Endodermal cell (in vitro differentiated cells): ENCODE results near the gene STX11. TPM values are rescaled to one million over a fixed set of nuclear protein-coding genes. Genes with fewer than 3 reads are reported as not detected.

Source experiments
- DNase-seq: peaks from one replicate; pipeline ENCODE4 v3.0.0-alpha.2; 2017
- H3K27ac ChIP-seq: 2 replicates; pipeline ENCODE4 v1.5.1; 2013; ENCODE audit warnings: mild to moderate bottlenecking, low read depth, low read length, moderate library complexity
- H3K27me3 ChIP-seq: 2 replicates; pipeline ENCODE4 v1.6.1; 2013; ENCODE audit warnings: mild to moderate bottlenecking, low read length, moderate library complexity; ENCODE audit not compliant: insufficient read depth, control insufficient read depth, poor library complexity, severe bottlenecking
- H3K36me3 ChIP-seq: 2 replicates; pipeline ENCODE4 v1.7.0; 2013; ENCODE audit warnings: mild to moderate bottlenecking, low read length, moderate library complexity; ENCODE audit not compliant: control insufficient read depth, insufficient read depth
- H3K4me1 ChIP-seq: one replicate; pipeline ENCODE4 v1.7.0; 2013; ENCODE audit warnings: low read length; ENCODE audit not compliant: control insufficient read depth, insufficient read depth
- H3K4me3 ChIP-seq: 2 replicates; pipeline ENCODE4 v1.5.1; 2013; ENCODE audit warnings: mild to moderate bottlenecking, low read length, moderate library complexity
- H3K9ac ChIP-seq: 2 replicates; pipeline ENCODE4 v1.6.1; 2013; ENCODE audit warnings: mild to moderate bottlenecking, low read length, moderate library complexity; ENCODE audit not compliant: poor library complexity, severe bottlenecking; ENCODE audit errors: extremely low read depth
- H3K9me3 ChIP-seq: 2 replicates; pipeline ENCODE4 v1.6.1; 2013; ENCODE audit warnings: mild to moderate bottlenecking, low read length, moderate library complexity; ENCODE audit not compliant: control insufficient read depth
- H3K27ac Mint-ChIP-seq: 2 replicates; pipeline ENCODE4 v1.8.0; 2020; ENCODE audit warnings: mixed read lengths
- H3K27me3 Mint-ChIP-seq: 2 replicates; pipeline ENCODE4 v1.8.0; 2021; ENCODE audit warnings: mild to moderate bottlenecking, mixed read lengths; ENCODE audit not compliant: insufficient read depth
- H3K36me3 Mint-ChIP-seq: 2 replicates; pipeline ENCODE4 v1.8.0; 2020; ENCODE audit warnings: low read depth, mixed read lengths
- H3K4me1 Mint-ChIP-seq: 2 replicates; pipeline ENCODE4 v1.8.0; 2020; ENCODE audit warnings: mixed read lengths
- H3K4me3 Mint-ChIP-seq: 2 replicates; pipeline ENCODE4 v1.8.0; 2020; ENCODE audit warnings: mild to moderate bottlenecking, moderate library complexity, mixed read lengths
- H3K9me3 Mint-ChIP-seq: 2 replicates; pipeline ENCODE4 v1.8.0; 2020; ENCODE audit warnings: mild to moderate bottlenecking, mixed read lengths
- WGBS, 2 experiments: methylation state at CpG; one replicate each; pipeline versions ENCODE4 v1.1.5 to v1.1.7; 2013; ENCODE audit warnings: missing lambda C conversion rate in 2 of 2, mixed read lengths in 1 of 2; ENCODE audit not compliant: insufficient coverage in 1 of 2, insufficient read length in 1 of 2; 5-methylcytosine and 5-hydroxymethylcytosine counted together
- total RNA-seq, 2 donors: library from RNA; stranded (reverse); fragmentation: NEBNext Ultra II Directional in 1 of 2; extraction: Animal tissue kit (Norgen Biotek cat#: 25700) in 1 of 2; gene quantifications; 2 replicates in 1 of 2; 3 replicates in 1 of 2; pipeline ENCODE4 v1.2.1, GENCODE V29; 2021
- TF ChIP-seq, protein P1 (sequence below): fragments of 200-600 bp; sonication (generic); conservative IDR thresholded peaks from 2 replicates; pipeline ENCODE4 v1.5.0; 2021; ENCODE audit warnings: antibody characterized with exemption, mild to moderate bottlenecking

STX11 gene
- total RNA-seq, 2 donors from 2014 or later = 0.29 TPM; not detected in 1

DNA sequence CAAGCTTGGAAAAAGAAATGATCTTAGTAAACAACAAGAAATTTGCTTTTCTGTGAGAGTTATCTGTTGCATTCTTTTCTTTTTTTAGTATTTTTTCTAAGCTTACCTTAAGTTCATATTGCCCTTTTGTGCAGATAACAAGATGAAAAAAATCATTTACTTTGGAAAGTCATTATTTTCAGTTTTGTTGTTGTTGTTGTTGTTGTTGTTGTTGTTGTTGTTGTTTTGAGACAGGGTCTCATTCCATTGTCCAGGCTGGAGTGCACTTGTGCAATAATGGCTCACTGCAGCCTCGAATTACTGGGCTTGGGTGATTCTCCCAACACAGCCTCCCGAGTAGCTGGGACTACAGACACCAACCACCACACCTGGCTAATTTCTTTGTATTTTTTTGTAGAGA, 8.8 kb upstream of the STX11 start:
- Mint-ChIP-seq H3K27ac (no peak overlapping the region), H3K27me3 (peaks cover 7% of the 10 kb centered on the region), H3K4me1 (no peaks in the 10 kb centered on the region), H3K4me3 (no peak overlapping the region), H3K36me3 (no peaks in the 10 kb centered on the region), H3K9me3 (no peaks in the 10 kb centered on the region)
- DNase-seq = no peak
- 81% methylated on average over 2 of the region's 2 CpGs; no CpG with 5 or more reads in 1 of the 2 experiments for WGBS, 2 experiments
- TF ChIP-seq, protein P1, sequence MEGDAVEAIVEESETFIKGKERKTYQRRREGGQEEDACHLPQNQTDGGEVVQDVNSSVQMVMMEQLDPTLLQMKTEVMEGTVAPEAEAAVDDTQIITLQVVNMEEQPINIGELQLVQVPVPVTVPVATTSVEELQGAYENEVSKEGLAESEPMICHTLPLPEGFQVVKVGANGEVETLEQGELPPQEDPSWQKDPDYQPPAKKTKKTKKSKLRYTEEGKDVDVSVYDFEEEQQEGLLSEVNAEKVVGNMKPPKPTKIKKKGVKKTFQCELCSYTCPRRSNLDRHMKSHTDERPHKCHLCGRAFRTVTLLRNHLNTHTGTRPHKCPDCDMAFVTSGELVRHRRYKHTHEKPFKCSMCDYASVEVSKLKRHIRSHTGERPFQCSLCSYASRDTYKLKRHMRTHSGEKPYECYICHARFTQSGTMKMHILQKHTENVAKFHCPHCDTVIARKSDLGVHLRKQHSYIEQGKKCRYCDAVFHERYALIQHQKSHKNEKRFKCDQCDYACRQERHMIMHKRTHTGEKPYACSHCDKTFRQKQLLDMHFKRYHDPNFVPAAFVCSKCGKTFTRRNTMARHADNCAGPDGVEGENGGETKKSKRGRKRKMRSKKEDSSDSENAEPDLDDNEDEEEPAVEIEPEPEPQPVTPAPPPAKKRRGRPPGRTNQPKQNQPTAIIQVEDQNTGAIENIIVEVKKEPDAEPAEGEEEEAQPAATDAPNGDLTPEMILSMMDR = no peak
- Histone ChIP-seq H3K27ac (no peak overlapping the region), H3K36me3 (no peaks in the 10 kb centered on the region), H3K4me3 (no peak overlapping the region), H3K9ac (no peak overlapping the region), H3K9me3 (no peaks in the 10 kb centered on the region), H3K27me3 (no peaks in the 10 kb centered on the region), H3K4me1 (no peaks in the 10 kb centered on the region)

- no peak for DNase-seq
- H3K27ac Mint-ChIP-seq = no peak overlapping the region
- TF ChIP-seq, protein P1 = no peak
These were observed 7.2 kb upstream of the STX11 start for GRCh38 chr6:144143106-144143505.

DNA sequence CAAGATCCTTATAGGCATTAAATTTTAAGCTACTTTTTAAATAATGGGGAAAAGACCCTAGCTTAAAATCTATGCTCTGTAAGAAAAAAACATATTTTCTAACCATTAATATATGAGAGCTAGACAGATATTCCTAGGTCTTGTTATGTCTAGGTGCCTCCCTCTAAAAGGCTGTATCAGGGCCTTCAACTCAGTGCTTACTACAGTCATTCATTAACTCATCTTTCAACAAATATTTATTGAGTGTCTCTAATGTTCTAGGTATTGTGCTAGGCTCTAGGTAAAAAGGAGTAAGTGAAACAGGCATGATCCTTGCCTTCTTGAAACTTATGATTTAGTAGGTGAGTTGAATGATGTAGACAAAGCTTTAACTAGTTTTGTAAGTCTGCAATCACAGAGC, 6.4 kb upstream of the STX11 start:
- no peaks in the 10 kb centered on the region for H3K9me3 Mint-ChIP-seq
- no peak overlapping the region for H3K9ac ChIP-seq
- H3K36me3 ChIP-seq = no peaks in the 10 kb centered on the region
- no peak overlapping the region for H3K4me3 Mint-ChIP-seq
- H3K4me1 Mint-ChIP-seq = no peaks in the 10 kb centered on the region
- no peaks in the 10 kb centered on the region for H3K36me3 Mint-ChIP-seq
- TF ChIP-seq, protein P1 = no peak
- DNase-seq = no peak
- H3K4me1 ChIP-seq = no peaks in the 10 kb centered on the region
- no peak overlapping the region for H3K4me3 ChIP-seq
- H3K9me3 ChIP-seq = no peaks in the 10 kb centered on the region
- H3K27me3 Mint-ChIP-seq = peaks cover 31% of the 10 kb centered on the region
- H3K27ac Mint-ChIP-seq = no peak overlapping the region
- no peak overlapping the region for H3K27ac ChIP-seq
- peaks cover 17% of the 10 kb centered on the region for H3K27me3 ChIP-seq

More at GRCh38 chr6:144143106-144143505, 7.2 kb upstream of the STX11 start:
- Mint-ChIP-seq H3K9me3 (no peaks in the 10 kb centered on the region), H3K4me3 (no peak overlapping the region), H3K36me3 (no peaks in the 10 kb centered on the region), H3K27me3 (peaks cover 23% of the 10 kb centered on the region), H3K4me1 (no peaks in the 10 kb centered on the region)
- Histone ChIP-seq H3K27me3 (peaks cover 9% of the 10 kb centered on the region), H3K9me3 (no peaks in the 10 kb centered on the region), H3K4me1 (no peaks in the 10 kb centered on the region), H3K4me3 (no peak overlapping the region), H3K36me3 (no peaks in the 10 kb centered on the region), H3K9ac (no peak overlapping the region), H3K27ac (no peak overlapping the region)
- 96 to 100% methylated on average over 1 of the region's 1 CpG for WGBS, 2 experiments
